GM19372 (cell line): ENCODE results near the gene TOM1.

Source experiments
- ATAC-seq: cut with Tn5 transposase; IDR thresholded peaks from one replicate; pipeline ENCODE4 v1.9.1; 2021; ENCODE audit warnings: mild to moderate bottlenecking, low read depth, moderate library complexity; ENCODE audit not compliant: unreplicated experiment

TOM1 gene

GRCh38 chr22:35306350-35306967 is 6.8 kb downstream of the TOM1 start:
- no peak for ATAC-seq

- ATAC-seq, result no peak
Measured at GRCh38 chr22:35307372-35307771, 7.7 kb downstream of the TOM1 start.

- no peak for ATAC-seq
Measured at GRCh38 chr22:35307892-35308291, 8.2 kb downstream of the TOM1 start.

GRCh38 chr22:35308480-35309021 is 8.9 kb downstream of the TOM1 start:
- ATAC-seq, result no peak

- ATAC-seq, result no peak
Measured at GRCh38 chr22:35310556-35311550, 11.2 kb downstream of the TOM1 start.

- ATAC-seq, result no peak
Measured at GRCh38 chr22:35311551-35311999, 11.9 kb downstream of the TOM1 start.

- ATAC-seq, result no peak
Measured at GRCh38 chr22:35312198-35313059, 12.7 kb downstream of the TOM1 start.

- no peak for ATAC-seq
Measured at GRCh38 chr22:35313311-35314121, 13.8 kb downstream of the TOM1 start.

- ATAC-seq, result no peak
Measured at GRCh38 chr22:35314161-35314942, 14.7 kb downstream of the TOM1 start.

GRCh38 chr22:35315141-35315854 is 15.6 kb downstream of the TOM1 start:
- no peak for ATAC-seq

GRCh38 chr22:35315855-35316745 is 16.4 kb downstream of the TOM1 start:
- ATAC-seq, result no peak

- ATAC-seq, result no peak
Measured at GRCh38 chr22:35316751-35317150, 17.1 kb downstream of the TOM1 start.

- ATAC-seq, result no peak
Measured at GRCh38 chr22:35317680-35318290, 18.1 kb downstream of the TOM1 start.

GRCh38 chr22:35318346-35319215 is 18.9 kb downstream of the TOM1 start:
- ATAC-seq, result no peak

- no peak for ATAC-seq
Measured at GRCh38 chr22:35319244-35319985, 19.7 kb downstream of the TOM1 start.
